Chondrocyte (in vitro differentiated cells): ENCODE results near the gene CDH18. TPM values are rescaled to one million over a fixed set of nuclear protein-coding genes. Genes with fewer than 3 reads are reported as not detected.

Experiments used
- DNase-seq: peaks from one replicate; pipeline ENCODE4 v3.0.0; 2021; ENCODE audit warnings: mixed read lengths, low spot score
- H3K27ac Mint-ChIP-seq: one replicate; pipeline ENCODE4 v1.8.0; 2021; ENCODE audit warnings: mild to moderate bottlenecking, moderate library complexity, mixed read lengths; ENCODE audit not compliant: unreplicated experiment
- H3K27me3 Mint-ChIP-seq: 2 replicates; pipeline ENCODE4 v1.8.0; 2021; ENCODE audit warnings: low read depth, mixed read lengths
- H3K36me3 Mint-ChIP-seq: 2 replicates; pipeline ENCODE4 v1.8.0; 2021; ENCODE audit warnings: low read depth, mixed read lengths
- H3K4me1 Mint-ChIP-seq: 2 replicates; pipeline ENCODE4 v1.8.0; 2021; ENCODE audit warnings: low read depth, mild to moderate bottlenecking, mixed read lengths
- H3K4me3 Mint-ChIP-seq: one replicate; pipeline ENCODE4 v1.8.0; 2021; ENCODE audit warnings: mild to moderate bottlenecking, moderate library complexity, mixed read lengths; ENCODE audit not compliant: unreplicated experiment
- H3K9me3 Mint-ChIP-seq: 2 replicates; pipeline ENCODE4 v1.8.0; 2021; ENCODE audit warnings: low read depth, mixed read lengths
- total RNA-seq: library from RNA; stranded (reverse); gene quantifications from 3 replicates; pipeline ENCODE4 v1.2.1, GENCODE V29; 2021
- TF ChIP-seq, protein P1 (sequence below): fragments of 200-600 bp; sonication (generic); IDR thresholded peaks from 2 replicates; pipeline ENCODE4 v1.5.0; 2021; ENCODE audit warnings: antibody characterized with exemption, mild to moderate bottlenecking, moderate library complexity

Gene CDH18
- total RNA-seq, 1 donor from 2014 or later = not detected

DNA sequence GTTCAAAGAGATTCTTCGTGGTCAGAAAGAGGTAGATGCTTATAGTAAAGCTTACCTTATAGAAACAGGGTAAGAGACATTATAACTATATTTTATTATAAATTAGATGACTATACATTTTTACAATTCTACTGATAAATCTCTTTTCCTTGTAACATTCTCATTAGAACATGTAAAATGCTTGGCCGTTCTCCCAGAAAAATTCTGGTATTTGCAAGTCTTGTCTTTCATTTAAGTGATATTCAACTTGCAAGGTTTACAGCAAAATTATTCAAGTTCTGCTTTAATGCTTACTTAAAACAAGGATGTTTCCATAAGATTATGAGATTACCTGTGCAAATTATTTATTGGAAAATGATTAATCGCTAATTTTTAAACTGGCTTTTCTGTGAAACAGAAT lies 41.3 kb upstream of the CDH18 start:
- H3K4me3 Mint-ChIP-seq = no peak overlapping the region
- H3K9me3 Mint-ChIP-seq = peaks cover 1% of the 10 kb centered on the region
- H3K36me3 Mint-ChIP-seq = no peaks in the 10 kb centered on the region
- no peak overlapping the region for H3K27ac Mint-ChIP-seq
- H3K27me3 Mint-ChIP-seq = peaks cover 1% of the 10 kb centered on the region
- DNase-seq = no peak
- TF ChIP-seq, protein P1, sequence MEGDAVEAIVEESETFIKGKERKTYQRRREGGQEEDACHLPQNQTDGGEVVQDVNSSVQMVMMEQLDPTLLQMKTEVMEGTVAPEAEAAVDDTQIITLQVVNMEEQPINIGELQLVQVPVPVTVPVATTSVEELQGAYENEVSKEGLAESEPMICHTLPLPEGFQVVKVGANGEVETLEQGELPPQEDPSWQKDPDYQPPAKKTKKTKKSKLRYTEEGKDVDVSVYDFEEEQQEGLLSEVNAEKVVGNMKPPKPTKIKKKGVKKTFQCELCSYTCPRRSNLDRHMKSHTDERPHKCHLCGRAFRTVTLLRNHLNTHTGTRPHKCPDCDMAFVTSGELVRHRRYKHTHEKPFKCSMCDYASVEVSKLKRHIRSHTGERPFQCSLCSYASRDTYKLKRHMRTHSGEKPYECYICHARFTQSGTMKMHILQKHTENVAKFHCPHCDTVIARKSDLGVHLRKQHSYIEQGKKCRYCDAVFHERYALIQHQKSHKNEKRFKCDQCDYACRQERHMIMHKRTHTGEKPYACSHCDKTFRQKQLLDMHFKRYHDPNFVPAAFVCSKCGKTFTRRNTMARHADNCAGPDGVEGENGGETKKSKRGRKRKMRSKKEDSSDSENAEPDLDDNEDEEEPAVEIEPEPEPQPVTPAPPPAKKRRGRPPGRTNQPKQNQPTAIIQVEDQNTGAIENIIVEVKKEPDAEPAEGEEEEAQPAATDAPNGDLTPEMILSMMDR = no peak
- no peaks in the 10 kb centered on the region for H3K4me1 Mint-ChIP-seq

DNA sequence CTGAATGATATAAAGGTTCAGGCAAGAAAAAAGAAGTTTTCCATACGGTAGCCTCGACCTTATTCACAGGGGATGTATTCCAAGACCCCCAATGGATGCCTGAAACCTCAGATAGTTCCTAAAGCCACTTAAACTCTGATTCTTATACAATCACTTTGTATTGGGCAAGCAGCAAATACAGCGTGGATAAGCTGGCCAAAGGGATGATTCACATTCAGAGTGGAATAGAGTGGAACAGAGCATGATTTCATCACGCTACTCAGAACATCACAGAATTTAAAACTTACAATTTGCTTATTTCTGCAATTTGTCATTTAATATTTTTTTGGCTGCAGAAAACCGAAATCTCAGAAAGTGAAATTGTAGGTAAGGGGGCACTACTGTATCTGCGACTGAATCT lies 40.5 kb upstream of the CDH18 start:
- Mint-ChIP-seq H3K27ac (no peak overlapping the region), H3K27me3 (peaks cover 1% of the 10 kb centered on the region), H3K9me3 (no peaks in the 10 kb centered on the region), H3K4me1 (no peaks in the 10 kb centered on the region), H3K4me3 (no peak overlapping the region), H3K36me3 (no peaks in the 10 kb centered on the region)
- DNase-seq = no peak
- TF ChIP-seq, protein P1 = no peak

DNA sequence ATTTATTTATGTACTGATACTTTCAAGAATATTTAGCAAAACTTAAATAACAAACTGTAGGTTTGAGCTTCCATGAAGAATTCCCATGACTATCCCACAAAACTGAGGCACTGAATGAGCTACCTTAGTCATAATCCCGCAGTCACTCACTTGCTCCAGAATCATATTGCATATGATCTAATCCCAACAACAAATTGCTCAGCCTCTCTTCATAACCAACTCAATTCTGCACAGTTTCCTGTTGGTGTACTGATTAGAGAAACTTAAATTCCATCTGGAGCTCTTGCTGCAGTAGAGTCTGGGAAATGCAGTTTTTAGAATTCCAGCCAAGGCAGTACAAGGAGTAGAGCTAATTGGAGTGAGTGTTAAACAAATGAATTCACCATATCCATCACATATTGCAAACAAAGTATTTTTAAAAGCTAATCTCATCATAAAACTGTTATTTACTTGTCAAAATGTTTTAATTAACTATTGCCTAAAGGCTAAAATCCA lies 35.7 kb upstream of the CDH18 start:
- no peaks in the 10 kb centered on the region for H3K36me3 Mint-ChIP-seq
- no peaks in the 10 kb centered on the region for H3K4me1 Mint-ChIP-seq
- no peak overlapping the region for H3K4me3 Mint-ChIP-seq
- H3K9me3 Mint-ChIP-seq = peaks cover 18% of the 10 kb centered on the region
- H3K27ac Mint-ChIP-seq = no peak overlapping the region
- TF ChIP-seq, protein P1 = no peak
- no peak for DNase-seq
- H3K27me3 Mint-ChIP-seq = peaks cover 1% of the 10 kb centered on the region

DNA sequence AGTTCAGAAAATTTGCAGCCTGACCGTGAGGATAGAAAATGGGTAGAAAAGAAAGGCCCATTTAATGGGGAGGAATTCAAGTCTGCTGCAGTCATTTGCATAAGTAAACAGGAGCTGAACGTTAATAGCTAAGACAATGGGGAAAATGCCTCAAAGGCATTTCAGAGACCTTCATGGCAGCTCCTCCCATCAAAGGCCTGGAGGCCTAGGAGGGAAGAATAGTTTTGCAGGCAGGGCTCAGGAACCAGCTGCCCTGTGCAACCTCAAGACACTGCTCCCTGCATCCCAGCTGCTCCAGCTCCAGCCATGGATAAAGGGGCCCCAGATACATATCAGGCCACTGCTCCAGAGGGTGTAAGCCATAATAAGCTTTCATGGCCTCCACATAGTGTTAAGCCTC lies 32.2 kb upstream of the CDH18 start:
- Mint-ChIP-seq H3K9me3 (peaks cover 25% of the 10 kb centered on the region), H3K36me3 (no peaks in the 10 kb centered on the region)
- TF ChIP-seq, protein P1 = no peak

DNA sequence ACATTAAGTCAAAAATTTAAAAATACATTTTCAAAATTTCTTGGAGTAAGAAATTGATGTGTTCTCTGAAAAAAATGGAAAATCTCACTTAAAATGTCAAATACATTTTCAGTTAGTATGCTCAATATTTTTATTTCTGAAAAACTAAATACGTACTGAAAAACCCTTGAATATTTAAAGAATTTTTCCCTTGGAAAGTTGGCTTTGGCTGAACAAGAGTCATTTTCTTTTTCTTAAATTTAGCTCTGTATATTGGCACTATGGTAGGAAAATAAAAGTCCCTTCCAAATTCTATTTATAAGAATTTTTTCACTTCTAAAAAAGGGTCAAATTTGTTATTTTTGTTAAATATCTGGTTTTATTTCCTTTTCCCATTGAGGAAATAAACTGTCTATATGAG lies 29.0 kb upstream of the CDH18 start:
- Mint-ChIP-seq H3K27me3 (no peaks in the 10 kb centered on the region), H3K4me1 (no peaks in the 10 kb centered on the region), H3K4me3 (no peak overlapping the region), H3K9me3 (peaks cover 27% of the 10 kb centered on the region), H3K36me3 (no peaks in the 10 kb centered on the region), H3K27ac (no peak overlapping the region)
- TF ChIP-seq, protein P1 = no peak
- no peak for DNase-seq

More for the DNA sequence above, 32.2 kb upstream of the CDH18 start:
- no peaks in the 10 kb centered on the region for H3K27me3 Mint-ChIP-seq
- DNase-seq = no peak
- no peak overlapping the region for H3K4me3 Mint-ChIP-seq
- H3K4me1 Mint-ChIP-seq = no peaks in the 10 kb centered on the region
- H3K27ac Mint-ChIP-seq = no peak overlapping the region
